ENCODE data around the gene EED.

The EED gene

DNA sequence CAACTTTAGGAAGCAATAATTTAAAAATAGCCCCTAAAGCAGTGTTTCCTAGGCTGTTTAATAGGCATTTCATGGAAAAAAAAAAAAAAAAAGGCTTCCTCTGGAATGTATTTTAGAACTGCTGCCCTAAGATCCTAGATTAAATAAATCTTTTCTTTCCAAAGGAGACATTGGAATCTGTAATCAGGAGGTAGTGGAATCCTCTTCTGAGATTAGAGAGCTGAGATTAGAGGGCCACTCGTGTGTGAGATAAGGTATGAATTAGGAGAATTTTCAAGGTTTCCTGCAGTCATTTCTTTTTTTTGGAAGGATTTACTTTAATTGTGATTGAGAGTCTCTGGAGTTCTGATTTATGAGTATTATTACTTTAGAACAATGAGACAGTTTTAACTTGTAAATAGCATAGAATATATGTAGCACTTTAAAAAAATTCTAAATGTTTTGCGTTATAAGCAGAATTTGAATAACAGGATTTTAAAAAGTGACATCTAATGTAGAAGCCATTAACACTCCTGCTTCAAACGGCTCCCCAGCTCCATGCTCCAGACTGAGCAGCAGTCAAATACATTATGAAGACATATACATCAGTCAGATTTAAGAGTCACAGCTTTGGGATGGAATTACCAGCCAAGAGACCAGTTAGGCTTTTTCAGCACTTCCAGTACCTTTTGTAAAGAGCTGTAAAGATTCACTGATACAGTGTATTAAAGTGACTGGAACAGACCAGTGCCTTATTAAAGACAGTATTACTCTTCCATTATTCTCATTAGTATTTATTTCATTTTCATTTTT, 5.0 kb downstream of the EED start:
- WGBS, 2 experiments (ENCODE audit: insufficient coverage in 2 of 2), result 25 to 38% methylated on average over 1 of the region's 3 CpGs
- H3K4me3 ChIP-seq (ENCODE audit: extremely low read depth, insufficient read depth, low read length, poor library complexity, severe bottlenecking), result no peak overlapping the region
- no peaks in the 10 kb centered on the region for H3K9me3 ChIP-seq (ENCODE audit: control insufficient read depth, low read length)
- peaks cover 15% of the 10 kb centered on the region for H3K4me1 ChIP-seq (ENCODE audit: control insufficient read depth, insufficient read depth, low read length, poor library complexity, severe bottlenecking)
- no peak overlapping the region for H3K27ac ChIP-seq (ENCODE audit: low read depth, low read length, severe bottlenecking)
- H3K36me3 ChIP-seq (ENCODE audit: control insufficient read depth, insufficient read depth, low read length), result peaks cover 11% of the 10 kb centered on the region

DNA sequence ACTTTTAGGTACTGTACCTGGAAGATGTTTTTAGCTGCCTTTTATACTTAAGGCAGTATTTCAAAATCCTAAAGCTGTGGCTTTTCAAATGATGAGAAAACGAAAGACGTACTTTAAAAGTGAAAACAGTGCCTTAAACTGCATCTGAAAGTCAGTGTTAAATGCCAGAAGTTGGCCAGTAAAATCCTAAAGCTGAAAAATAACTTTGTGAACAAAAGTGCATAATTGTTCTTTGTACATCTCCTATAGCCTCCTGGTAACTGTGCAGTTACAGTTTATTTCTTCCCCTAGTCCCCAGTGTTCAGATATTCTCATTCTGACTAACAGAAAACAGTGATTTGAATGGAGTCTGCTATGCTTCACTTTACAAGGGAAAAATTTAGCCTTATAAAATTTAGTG, 6.8 kb downstream of the EED start:
- Histone ChIP-seq H3K36me3 (ENCODE audit: control insufficient read depth, insufficient read depth, low read length) (peaks cover 11% of the 10 kb centered on the region), H3K4me1 (ENCODE audit: control insufficient read depth, insufficient read depth, low read length, poor library complexity, severe bottlenecking) (peaks cover 15% of the 10 kb centered on the region), H3K9me3 (ENCODE audit: control insufficient read depth, low read length) (no peaks in the 10 kb centered on the region), H3K27ac (ENCODE audit: low read depth, low read length, severe bottlenecking) (no peak overlapping the region), H3K4me3 (ENCODE audit: extremely low read depth, insufficient read depth, low read length, poor library complexity, severe bottlenecking) (no peak overlapping the region)
- WGBS, 2 experiments (ENCODE audit: insufficient coverage in 2 of 2), result no CpG with 5 or more reads among the region's 2 CpGs

DNA sequence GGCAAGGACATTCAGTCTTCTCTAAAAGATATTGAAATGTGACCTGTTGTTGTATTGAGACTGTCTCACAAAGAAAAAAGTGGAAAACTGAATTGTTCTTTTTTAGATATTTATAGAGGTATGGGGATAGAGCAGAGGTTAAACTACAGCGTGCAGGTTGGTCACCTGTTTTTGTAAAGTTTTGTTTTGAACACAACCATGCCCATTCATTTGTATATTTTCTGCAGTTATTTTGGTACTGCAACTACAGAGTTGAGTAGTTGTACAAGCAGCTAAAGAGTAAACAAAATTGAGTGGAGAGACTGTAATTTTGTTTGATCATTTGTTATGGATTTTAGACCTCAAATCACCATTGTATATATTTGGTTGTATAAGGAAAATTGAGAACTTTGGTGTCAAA, 11.3 kb downstream of the EED start:
- Histone ChIP-seq H3K4me3 (ENCODE audit: extremely low read depth, insufficient read depth, low read length, poor library complexity, severe bottlenecking) (no peak overlapping the region), H3K36me3 (ENCODE audit: control insufficient read depth, insufficient read depth, low read length) (peaks cover 40% of the 10 kb centered on the region), H3K4me1 (ENCODE audit: control insufficient read depth, insufficient read depth, low read length, poor library complexity, severe bottlenecking) (no peaks in the 10 kb centered on the region), H3K27ac (ENCODE audit: low read depth, low read length, severe bottlenecking) (no peak overlapping the region), H3K9me3 (ENCODE audit: control insufficient read depth, low read length) (no peaks in the 10 kb centered on the region)
- no CpG with 5 or more reads among the region's 1 CpG for WGBS, 2 experiments (ENCODE audit: insufficient coverage in 2 of 2)

DNA sequence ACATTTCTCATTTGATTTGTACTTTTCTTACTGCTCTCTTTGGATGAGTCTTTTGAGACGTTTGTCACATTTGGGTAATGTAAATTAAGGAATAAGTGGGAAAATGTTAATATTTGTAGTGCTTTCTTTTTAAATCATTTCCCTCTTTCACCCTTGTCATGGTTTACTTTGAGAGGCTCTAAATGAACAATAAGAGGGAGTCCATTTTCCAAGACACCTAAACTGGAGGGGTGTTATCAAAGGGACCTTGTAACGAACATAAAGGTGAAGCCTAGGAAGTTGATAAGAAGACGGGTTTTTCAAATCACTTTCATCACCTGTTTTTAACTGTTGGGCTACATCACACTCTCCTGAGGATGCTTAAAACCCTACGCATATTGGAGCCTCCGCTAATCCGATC, 12.1 kb downstream of the EED start:
- 61 to 68% methylated on average over 3 to 4 of the region's 6 CpGs for WGBS, 2 experiments (ENCODE audit: insufficient coverage in 2 of 2)
- no peaks in the 10 kb centered on the region for H3K9me3 ChIP-seq (ENCODE audit: control insufficient read depth, low read length)
- H3K27ac ChIP-seq (ENCODE audit: low read depth, low read length, severe bottlenecking), result no peak overlapping the region
- H3K4me3 ChIP-seq (ENCODE audit: extremely low read depth, insufficient read depth, low read length, poor library complexity, severe bottlenecking), result no peak overlapping the region
- H3K4me1 ChIP-seq (ENCODE audit: control insufficient read depth, insufficient read depth, low read length, poor library complexity, severe bottlenecking), result no peaks in the 10 kb centered on the region
- H3K36me3 ChIP-seq (ENCODE audit: control insufficient read depth, insufficient read depth, low read length), result peaks cover 43% of the 10 kb centered on the region

DNA sequence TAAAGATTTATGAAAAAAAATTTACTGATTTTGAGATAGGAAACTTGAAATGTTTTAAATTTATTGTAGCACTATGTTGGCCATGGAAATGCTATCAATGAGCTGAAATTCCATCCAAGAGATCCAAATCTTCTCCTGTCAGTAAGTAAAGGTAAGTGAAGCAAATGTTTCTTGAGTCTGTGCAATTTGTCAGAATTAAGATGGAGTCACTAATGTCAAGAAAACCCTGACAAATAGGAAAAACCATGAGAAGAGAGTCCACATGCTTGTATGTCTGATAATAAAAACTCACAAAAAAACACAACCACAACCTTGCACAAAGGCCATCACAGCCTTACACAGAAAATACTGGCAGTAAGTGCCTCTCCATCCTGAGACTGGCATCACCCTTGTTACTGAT, 12.9 kb downstream of the EED start:
- Histone ChIP-seq H3K9me3 (ENCODE audit: control insufficient read depth, low read length) (no peaks in the 10 kb centered on the region), H3K36me3 (ENCODE audit: control insufficient read depth, insufficient read depth, low read length) (peaks cover 52% of the 10 kb centered on the region), H3K4me3 (ENCODE audit: extremely low read depth, insufficient read depth, low read length, poor library complexity, severe bottlenecking) (no peak overlapping the region), H3K27ac (ENCODE audit: low read depth, low read length, severe bottlenecking) (no peak overlapping the region), H3K4me1 (ENCODE audit: control insufficient read depth, insufficient read depth, low read length, poor library complexity, severe bottlenecking) (no peaks in the 10 kb centered on the region)

DNA sequence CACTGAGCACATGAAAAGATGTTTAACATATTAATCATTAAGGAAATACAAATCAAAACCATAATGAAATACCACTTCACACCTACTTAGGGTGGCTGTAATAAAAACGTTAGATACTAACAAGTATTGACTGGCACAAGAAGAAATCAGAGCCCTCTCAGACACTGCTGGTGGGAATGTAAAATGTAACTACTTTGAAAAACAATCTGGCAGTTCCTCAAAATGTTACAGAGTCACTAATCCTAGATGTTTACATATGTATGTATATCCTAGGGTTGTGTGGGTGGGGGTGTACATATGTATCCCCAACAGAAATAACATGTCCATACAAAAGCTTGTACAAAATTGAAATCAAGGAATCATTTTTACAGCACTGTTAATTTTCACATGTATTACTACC, 15.2 kb downstream of the EED start:
- Histone ChIP-seq H3K4me1 (ENCODE audit: control insufficient read depth, insufficient read depth, low read length, poor library complexity, severe bottlenecking) (no peaks in the 10 kb centered on the region), H3K36me3 (ENCODE audit: control insufficient read depth, insufficient read depth, low read length) (peaks cover 63% of the 10 kb centered on the region), H3K9me3 (ENCODE audit: control insufficient read depth, low read length) (no peaks in the 10 kb centered on the region), H3K27ac (ENCODE audit: low read depth, low read length, severe bottlenecking) (no peak overlapping the region), H3K4me3 (ENCODE audit: extremely low read depth, insufficient read depth, low read length, poor library complexity, severe bottlenecking) (no peak overlapping the region)
- no CpG with 5 or more reads among the region's 1 CpG for WGBS, 2 experiments (ENCODE audit: insufficient coverage in 2 of 2)

DNA sequence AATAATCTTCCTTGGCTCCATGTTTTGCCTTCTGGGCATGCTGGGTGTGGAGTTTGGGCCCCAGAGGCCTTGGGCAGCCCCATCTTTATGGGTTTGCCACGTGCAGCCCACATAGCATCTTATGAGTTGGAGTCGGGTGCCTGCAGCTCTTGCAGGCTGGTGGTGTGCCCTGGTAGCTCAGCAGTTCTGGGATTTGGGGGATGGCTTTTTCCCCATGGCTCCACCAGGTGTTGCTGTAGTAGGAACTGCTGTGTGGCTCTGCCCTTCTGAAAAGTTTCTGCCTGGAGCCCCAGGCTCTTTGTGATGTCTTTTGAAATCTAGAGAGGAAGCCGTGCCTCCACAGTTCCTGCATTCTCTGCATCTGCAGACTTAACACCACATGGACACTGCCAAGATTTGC, 16.8 kb downstream of the EED start:
- WGBS, 2 experiments (ENCODE audit: insufficient coverage in 2 of 2), result 81 to 87% methylated on average over 2 of the region's 3 CpGs
- Histone ChIP-seq H3K9me3 (ENCODE audit: control insufficient read depth, low read length) (no peaks in the 10 kb centered on the region), H3K27ac (ENCODE audit: low read depth, low read length, severe bottlenecking) (no peak overlapping the region), H3K4me1 (ENCODE audit: control insufficient read depth, insufficient read depth, low read length, poor library complexity, severe bottlenecking) (no peaks in the 10 kb centered on the region), H3K4me3 (ENCODE audit: extremely low read depth, insufficient read depth, low read length, poor library complexity, severe bottlenecking) (no peak overlapping the region), H3K36me3 (ENCODE audit: control insufficient read depth, insufficient read depth, low read length) (peaks cover 63% of the 10 kb centered on the region)

DNA sequence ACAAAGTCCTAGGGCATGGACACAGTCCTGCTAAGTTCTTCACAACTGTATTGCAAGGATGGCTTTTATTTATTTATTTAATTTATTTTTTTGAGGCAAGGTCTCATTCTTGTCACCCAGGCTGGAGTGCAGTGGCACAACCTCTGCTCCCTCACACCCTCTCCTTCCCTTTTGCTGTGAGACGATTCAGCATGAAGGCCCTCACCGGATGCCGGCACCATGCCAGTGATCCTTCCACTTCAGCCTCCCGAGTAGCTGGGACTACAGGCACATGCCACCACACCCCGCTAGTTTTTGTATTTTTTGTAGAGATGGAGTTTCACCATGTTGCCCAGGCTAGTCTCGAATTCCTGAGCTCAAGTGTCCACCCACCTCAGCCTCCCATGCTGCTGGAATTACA, 17.8 kb downstream of the EED start:
- Histone ChIP-seq H3K9me3 (ENCODE audit: control insufficient read depth, low read length) (no peaks in the 10 kb centered on the region), H3K4me3 (ENCODE audit: extremely low read depth, insufficient read depth, low read length, poor library complexity, severe bottlenecking) (no peak overlapping the region), H3K4me1 (ENCODE audit: control insufficient read depth, insufficient read depth, low read length, poor library complexity, severe bottlenecking) (no peaks in the 10 kb centered on the region), H3K27ac (ENCODE audit: low read depth, low read length, severe bottlenecking) (no peak overlapping the region), H3K36me3 (ENCODE audit: control insufficient read depth, insufficient read depth, low read length) (peaks cover 54% of the 10 kb centered on the region)
- WGBS, 2 experiments (ENCODE audit: insufficient coverage in 2 of 2), result 100% methylated on average over 1 to 2 of the region's 6 CpGs

DNA sequence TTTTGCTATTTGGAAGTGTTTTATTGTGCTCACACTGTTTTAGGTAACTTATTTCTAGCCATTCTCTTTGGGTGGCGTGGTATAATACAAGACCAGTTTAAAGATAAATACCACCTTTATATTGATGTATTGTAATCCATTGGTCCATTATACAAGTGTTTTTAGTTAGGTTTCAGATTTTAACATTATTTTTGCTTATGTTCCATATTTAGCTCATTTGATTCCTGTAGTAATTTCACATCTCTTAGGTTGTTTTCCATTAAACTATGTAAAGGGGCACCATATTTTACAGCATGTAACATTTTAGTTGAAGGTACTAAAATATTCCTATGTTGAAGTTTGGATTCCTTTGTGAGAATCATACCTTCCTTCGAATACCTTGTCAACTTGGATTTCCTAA, 20.1 kb downstream of the EED start:
- WGBS, 2 experiments (ENCODE audit: insufficient coverage in 2 of 2), result no CpG with 5 or more reads among the region's 2 CpGs

DNA sequence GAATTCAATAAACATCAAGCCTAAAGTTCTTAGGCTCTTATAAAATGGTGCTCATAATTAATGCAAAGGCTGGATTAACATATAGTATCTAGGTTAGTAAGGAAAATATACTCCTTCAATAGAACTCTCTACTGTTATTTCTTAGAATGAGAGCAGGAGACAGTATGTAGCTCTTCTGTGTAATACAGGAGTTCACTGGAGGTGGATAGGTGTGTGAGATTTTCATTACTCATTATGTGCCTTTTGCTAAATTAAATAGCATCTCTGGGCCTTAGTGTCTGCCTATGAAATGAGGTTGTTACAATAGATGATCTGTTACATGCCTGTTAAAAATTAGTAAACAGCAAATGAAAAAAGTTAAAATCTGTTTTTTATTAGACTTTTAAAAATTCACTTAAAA, 20.6 kb downstream of the EED start:
- no peak overlapping the region for H3K27ac ChIP-seq (ENCODE audit: low read depth, low read length, severe bottlenecking)
- no peaks in the 10 kb centered on the region for H3K4me1 ChIP-seq (ENCODE audit: control insufficient read depth, insufficient read depth, low read length, poor library complexity, severe bottlenecking)
- no peaks in the 10 kb centered on the region for H3K9me3 ChIP-seq (ENCODE audit: control insufficient read depth, low read length)
- no peak overlapping the region for H3K4me3 ChIP-seq (ENCODE audit: extremely low read depth, insufficient read depth, low read length, poor library complexity, severe bottlenecking)
- H3K36me3 ChIP-seq (ENCODE audit: control insufficient read depth, insufficient read depth, low read length), result peaks cover 51% of the 10 kb centered on the region

More for the DNA sequence above, 20.1 kb downstream of the EED start:
- Histone ChIP-seq H3K4me3 (ENCODE audit: extremely low read depth, insufficient read depth, low read length, poor library complexity, severe bottlenecking) (no peak overlapping the region), H3K27ac (ENCODE audit: low read depth, low read length, severe bottlenecking) (no peak overlapping the region), H3K4me1 (ENCODE audit: control insufficient read depth, insufficient read depth, low read length, poor library complexity, severe bottlenecking) (no peaks in the 10 kb centered on the region), H3K9me3 (ENCODE audit: control insufficient read depth, low read length) (no peaks in the 10 kb centered on the region), H3K36me3 (ENCODE audit: control insufficient read depth, insufficient read depth, low read length) (peaks cover 49% of the 10 kb centered on the region)

DNA sequence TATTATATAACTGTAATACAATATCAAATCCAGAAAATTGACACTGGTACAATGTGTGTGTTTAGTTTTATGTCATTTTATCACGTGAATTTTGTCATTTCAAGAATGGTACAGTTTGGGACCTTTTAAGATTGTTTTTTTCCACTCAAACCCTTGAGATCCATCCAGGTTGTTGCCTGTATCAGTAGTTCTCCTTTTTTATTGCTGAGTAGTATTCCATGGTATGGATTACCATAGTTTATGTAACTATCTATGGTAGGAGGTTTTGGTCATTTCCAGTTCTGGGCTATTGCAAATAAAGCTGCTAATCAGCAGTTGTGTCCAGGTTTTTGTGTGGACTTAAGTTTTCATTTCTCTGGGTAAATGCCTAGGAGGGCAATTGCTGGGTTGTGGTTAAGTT, 25.1 kb downstream of the EED start:
- Histone ChIP-seq H3K27ac (ENCODE audit: low read depth, low read length, severe bottlenecking) (no peak overlapping the region), H3K36me3 (ENCODE audit: control insufficient read depth, insufficient read depth, low read length) (peaks cover 23% of the 10 kb centered on the region), H3K4me3 (ENCODE audit: extremely low read depth, insufficient read depth, low read length, poor library complexity, severe bottlenecking) (no peak overlapping the region)

More for the DNA sequence above, 25.1 kb downstream of the EED start:
- WGBS, 2 experiments (ENCODE audit: insufficient coverage in 2 of 2), result no CpG with 5 or more reads among the region's 1 CpG
- Histone ChIP-seq H3K9me3 (ENCODE audit: control insufficient read depth, low read length) (no peaks in the 10 kb centered on the region), H3K4me1 (ENCODE audit: control insufficient read depth, insufficient read depth, low read length, poor library complexity, severe bottlenecking) (no peaks in the 10 kb centered on the region)
